ENCODE measurements around the gene NUDT4B.
A peak's percentile ranks its signal among the peaks of the same experiment; 100 is the strongest.
"Not testable (repeated sequence)": the region's sequence is repeated elsewhere in the genome, so short reads cannot be mapped to it uniquely, and the experiment has no call there.

The NUDT4B gene

GRCh38 chr1:148738667-148739066 lies 9.9 kb upstream of the NUDT4B start:
- not testable (repeated sequence) for DNase-seq

GRCh38 chr1:148743200-148743599 lies 5.4 kb upstream of the NUDT4B start:
- DNase-seq = not testable (repeated sequence)

GRCh38 chr1:148743726-148744720 lies 4.6 kb upstream of the NUDT4B start:
- not testable (repeated sequence) for DNase-seq

- DNase-seq = not testable (repeated sequence)
Measured at GRCh38 chr1:148749335-148749681, 734 bp downstream of the NUDT4B start.

GRCh38 chr1:148756231-148756630 lies 7.7 kb downstream of the NUDT4B start:
- DNase-seq = not testable (repeated sequence)

GRCh38 chr1:148757446-148757845 lies 8.9 kb downstream of the NUDT4B start:
- not testable (repeated sequence) for DNase-seq

- DNase-seq = not testable (repeated sequence)
Measured at GRCh38 chr1:148758412-148758811, 9.8 kb downstream of the NUDT4B start.

GRCh38 chr1:148758925-148759324 lies 10.4 kb downstream of the NUDT4B start:
- not testable (repeated sequence) for DNase-seq

- peak; percentile 9 for DNase-seq
Measured at GRCh38 chr1:148759749-148760148, 11.2 kb downstream of the NUDT4B start.

GRCh38 chr1:148760206-148760605 lies 11.6 kb downstream of the NUDT4B start:
- DNase-seq = not testable (repeated sequence)

- DNase-seq = not testable (repeated sequence)
Measured at GRCh38 chr1:148761360-148761759, 12.8 kb downstream of the NUDT4B start.

- DNase-seq = not testable (repeated sequence)
Measured at GRCh38 chr1:148765238-148766019, 16.9 kb downstream of the NUDT4B start.

GRCh38 chr1:148768541-148768940 lies 20.0 kb downstream of the NUDT4B start:
- not testable (repeated sequence) for DNase-seq

- not testable (repeated sequence) for DNase-seq
Measured at GRCh38 chr1:148769495-148769894, 20.9 kb downstream of the NUDT4B start.

GRCh38 chr1:148773690-148774089 lies 25.1 kb downstream of the NUDT4B start:
- DNase-seq = not testable (repeated sequence)

GRCh38 chr1:148774102-148774501 lies 25.5 kb downstream of the NUDT4B start:
- not testable (repeated sequence) for DNase-seq

GRCh38 chr1:148775263-148775662 lies 26.7 kb downstream of the NUDT4B start:
- not testable (repeated sequence) for DNase-seq

GRCh38 chr1:148777649-148778048 lies 29.1 kb downstream of the NUDT4B start:
- DNase-seq = not testable (repeated sequence)

GRCh38 chr1:148780404-148780803 lies 31.8 kb downstream of the NUDT4B start:
- not testable (repeated sequence) for DNase-seq

- not testable (repeated sequence) for DNase-seq
Measured at GRCh38 chr1:148791543-148792099, 43.0 kb downstream of the NUDT4B start.

GRCh38 chr1:148793762-148794332 lies 45.3 kb downstream of the NUDT4B start:
- not testable (repeated sequence) for DNase-seq

All from stimulated activated CD4-positive, alpha-beta T cell treated with anti-CD3 and anti-CD28 coated beads, Interleukin-4, amount 100 ng/mL, for 24 hours (primary cell).